LHCN-M2 (cell line): ENCODE results near the gene CHML. TPM values are rescaled to one million over a fixed set of nuclear protein-coding genes. Genes with fewer than 3 reads are reported as not detected.

ENCODE experiments used
- DNase-seq: peaks from one replicate; pipeline ENCODE4 v3.0.0-alpha.2; 2012; ENCODE audit warnings: low read depth
- total RNA-seq: library from RNA; depleted of rRNA; stranded (reverse); fragments of >200 nt; gene quantifications from 2 replicates; pipeline ENCODE4 v1.2.3, GENCODE V29; 2014

The CHML gene
- total RNA-seq, 1 experiment from 2014 or later, result 10.4 TPM

GRCh38 chr1:241617426-241617825 is 22.7 kb downstream of the CHML start:
- no peak for DNase-seq

- DNase-seq, result peak; percentile 64
These were observed 24.9 kb downstream of the CHML start for GRCh38 chr1:241615043-241615974.

- no peak for DNase-seq
These were observed 25.6 kb downstream of the CHML start for GRCh38 chr1:241614572-241614971.

- no peak for DNase-seq
These were observed 26.0 kb downstream of the CHML start for GRCh38 chr1:241614144-241614543.

- DNase-seq, result peak; percentile 82
These were observed 27.4 kb downstream of the CHML start for GRCh38 chr1:241612533-241613477.

GRCh38 chr1:241611736-241612135 is 28.4 kb downstream of the CHML start:
- DNase-seq, result no peak

- DNase-seq, result peak; percentile 72
These were observed 29.1 kb downstream of the CHML start for GRCh38 chr1:241611063-241611462.

GRCh38 chr1:241610056-241610815 is 29.9 kb downstream of the CHML start:
- peak; percentile 78 for DNase-seq

GRCh38 chr1:241608379-241609033 is 31.7 kb downstream of the CHML start:
- DNase-seq, result peak; percentile 74

- DNase-seq, result no peak
These were observed 32.7 kb downstream of the CHML start for GRCh38 chr1:241607497-241607896.

- DNase-seq, result peak; percentile 56
These were observed 33.6 kb downstream of the CHML start for GRCh38 chr1:241606544-241606943.

GRCh38 chr1:241605146-241605805 is 34.9 kb downstream of the CHML start:
- no peak for DNase-seq

GRCh38 chr1:241603731-241604245 is 36.4 kb downstream of the CHML start:
- DNase-seq, result peak; percentile 88

- no peak for DNase-seq
These were observed 39.7 kb downstream of the CHML start for GRCh38 chr1:241600496-241600901.

- no peak for DNase-seq
These were observed 41.9 kb downstream of the CHML start for GRCh38 chr1:241598249-241598648.

- no peak for DNase-seq
These were observed 43.5 kb downstream of the CHML start for GRCh38 chr1:241596633-241597032.

GRCh38 chr1:241593186-241593585 is 47.0 kb downstream of the CHML start:
- peak; percentile 50 for DNase-seq

GRCh38 chr1:241592273-241592958 is 47.8 kb downstream of the CHML start:
- DNase-seq, result peak; percentile 69

GRCh38 chr1:241591736-241592135 is 48.4 kb downstream of the CHML start:
- DNase-seq, result no peak
